KMS-11 (cell line): ENCODE data around the gene ETHE1.
A peak's percentile ranks its signal among the peaks of the same experiment; 100 is the strongest.

Experiments used
- H2AFZ ChIP-seq: fragments of 200-600 bp; sonication (generic); 2 replicates; pipeline ENCODE4 v1.6.1; 2016; ENCODE audit warnings: antibody characterized with exemption, mixed run types, low read depth
- H3K27ac ChIP-seq: fragments of 200-600 bp; sonication (generic); 2 replicates; pipeline ENCODE4 v1.6.1; 2016; ENCODE audit warnings: mild to moderate bottlenecking, mixed run types
- H3K27me3 ChIP-seq: fragments of 200-600 bp; sonication (generic); 2 replicates; pipeline ENCODE4 v1.6.1; 2017; ENCODE audit warnings: mild to moderate bottlenecking, low read depth, mixed run types, moderate library complexity; ENCODE audit not compliant: insufficient read depth
- H3K36me3 ChIP-seq: fragments of 200-600 bp; sonication (generic); 2 replicates; pipeline ENCODE4 v1.6.1; 2017; ENCODE audit warnings: mild to moderate bottlenecking, mixed run types; ENCODE audit not compliant: insufficient read depth
- H3K4me1 ChIP-seq: fragments of 200-600 bp; sonication (generic); 2 replicates; pipeline ENCODE4 v1.6.1; 2016; ENCODE audit warnings: mild to moderate bottlenecking, low read depth, mixed run types; ENCODE audit not compliant: poor library complexity, severe bottlenecking
- H3K4me2 ChIP-seq: fragments of 200-600 bp; sonication (generic); 2 replicates; pipeline ENCODE4 v1.7.0; 2016; ENCODE audit warnings: mild to moderate bottlenecking, mixed run types
- H3K4me3 ChIP-seq: fragments of 200-600 bp; sonication (generic); IDR thresholded peaks from 2 replicates; pipeline ENCODE4 v1.6.1; 2017; ENCODE audit warnings: low read depth, low read length, mixed read lengths; ENCODE audit not compliant: insufficient read depth
- H3K79me2 ChIP-seq: fragments of 200-600 bp; sonication (generic); 2 replicates; pipeline ENCODE4 v1.6.1; 2016; ENCODE audit warnings: low read depth, mixed run types; ENCODE audit not compliant: insufficient read depth
- H3K9ac ChIP-seq: fragments of 200-600 bp; sonication (generic); 2 replicates; pipeline ENCODE4 v1.6.1; 2016; ENCODE audit warnings: mild to moderate bottlenecking, mixed run types
- H4K20me1 ChIP-seq: fragments of 200-600 bp; sonication (generic); 2 replicates; pipeline ENCODE4 v1.6.1; 2016; ENCODE audit warnings: mild to moderate bottlenecking, mixed run types; ENCODE audit not compliant: insufficient read depth
- TF ChIP-seq, protein P1 (sequence below): fragments of 200-600 bp; sonication (generic); conservative IDR thresholded peaks from 2 replicates; pipeline ENCODE4 v1.6.1; 2017; ENCODE audit warnings: low read depth, mild to moderate bottlenecking, antibody characterized with exemption, low read length, moderate library complexity, mixed read lengths

Gene ETHE1

DNA sequence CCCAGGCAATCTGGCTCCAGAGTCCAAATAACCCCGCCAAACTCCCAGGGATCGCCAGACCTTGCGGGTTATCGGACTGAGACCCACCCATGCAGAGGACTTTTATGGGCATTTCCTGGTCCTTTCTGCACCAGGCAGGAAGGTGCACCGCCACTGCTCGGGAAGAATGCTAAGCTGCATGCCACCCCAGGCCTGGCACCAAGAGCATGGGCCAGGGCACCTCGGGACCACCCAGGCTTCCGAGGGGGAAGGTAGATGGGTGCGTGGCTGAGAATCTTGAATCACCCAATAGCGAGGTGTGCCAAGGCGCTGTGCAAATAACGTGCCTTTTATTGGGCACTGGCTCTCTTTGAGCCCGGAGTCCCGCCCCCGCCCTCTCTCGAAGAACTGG, 5.6 kb upstream of the ETHE1 start:
- H4K20me1 ChIP-seq = no peaks in the 10 kb centered on the region
- H2AFZ ChIP-seq = peak overlapping the region; percentile 72
- peak overlapping the region; percentile 60 for H3K27ac ChIP-seq
- H3K36me3 ChIP-seq = no peaks in the 10 kb centered on the region
- peak overlapping the region; percentile 54; the same call in 1 of the 2 replicates for H3K9ac ChIP-seq
- peaks cover 26% of the 10 kb centered on the region for H3K4me1 ChIP-seq
- H3K4me2 ChIP-seq = peak overlapping the region; percentile 94
- H3K79me2 ChIP-seq = no peaks in the 10 kb centered on the region
- TF ChIP-seq, protein P1, sequence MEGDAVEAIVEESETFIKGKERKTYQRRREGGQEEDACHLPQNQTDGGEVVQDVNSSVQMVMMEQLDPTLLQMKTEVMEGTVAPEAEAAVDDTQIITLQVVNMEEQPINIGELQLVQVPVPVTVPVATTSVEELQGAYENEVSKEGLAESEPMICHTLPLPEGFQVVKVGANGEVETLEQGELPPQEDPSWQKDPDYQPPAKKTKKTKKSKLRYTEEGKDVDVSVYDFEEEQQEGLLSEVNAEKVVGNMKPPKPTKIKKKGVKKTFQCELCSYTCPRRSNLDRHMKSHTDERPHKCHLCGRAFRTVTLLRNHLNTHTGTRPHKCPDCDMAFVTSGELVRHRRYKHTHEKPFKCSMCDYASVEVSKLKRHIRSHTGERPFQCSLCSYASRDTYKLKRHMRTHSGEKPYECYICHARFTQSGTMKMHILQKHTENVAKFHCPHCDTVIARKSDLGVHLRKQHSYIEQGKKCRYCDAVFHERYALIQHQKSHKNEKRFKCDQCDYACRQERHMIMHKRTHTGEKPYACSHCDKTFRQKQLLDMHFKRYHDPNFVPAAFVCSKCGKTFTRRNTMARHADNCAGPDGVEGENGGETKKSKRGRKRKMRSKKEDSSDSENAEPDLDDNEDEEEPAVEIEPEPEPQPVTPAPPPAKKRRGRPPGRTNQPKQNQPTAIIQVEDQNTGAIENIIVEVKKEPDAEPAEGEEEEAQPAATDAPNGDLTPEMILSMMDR = no peak
- no peak overlapping the region for H3K4me3 ChIP-seq
- no peaks in the 10 kb centered on the region for H3K27me3 ChIP-seq

DNA sequence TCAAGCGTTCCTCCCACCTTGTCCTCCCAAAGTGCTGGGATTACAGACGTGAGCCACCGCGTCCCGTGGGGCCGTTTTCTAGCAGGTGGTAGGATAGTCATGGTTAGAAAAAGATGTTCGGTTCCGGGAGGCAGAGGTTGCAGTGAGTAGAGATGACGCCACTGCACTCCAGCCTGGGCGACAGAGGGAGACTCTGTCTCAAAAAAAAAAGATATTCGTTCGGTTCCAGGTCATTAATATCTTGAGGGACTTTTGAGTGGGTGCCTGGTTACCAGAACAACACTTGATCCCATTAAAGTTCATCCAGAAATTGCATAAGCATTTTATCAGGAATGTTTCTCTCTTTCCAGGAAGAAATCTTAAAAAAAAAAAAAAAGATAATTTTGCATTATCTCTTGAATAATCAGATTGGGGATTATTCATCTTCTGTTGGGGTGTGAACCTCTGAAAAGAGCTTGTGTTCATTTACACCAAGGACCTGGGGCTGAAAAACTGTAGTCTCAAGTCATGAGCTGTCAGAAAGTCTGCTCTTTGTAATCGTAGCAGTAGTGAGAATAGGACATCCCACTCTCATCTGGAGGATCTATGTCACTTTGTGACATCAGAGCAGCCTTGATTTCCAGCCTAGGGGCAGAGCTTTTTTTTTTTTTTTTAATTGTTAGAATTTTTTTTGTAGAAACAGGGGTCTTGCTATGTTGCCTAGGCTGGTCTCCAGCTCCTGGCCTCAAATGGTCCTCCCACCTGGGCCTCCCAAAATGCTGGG, 1.0 kb upstream of the ETHE1 start:
- Histone ChIP-seq H3K4me2 (peak overlapping the region; percentile 76), H3K4me3 (no peak overlapping the region), H3K79me2 (no peaks in the 10 kb centered on the region), H4K20me1 (no peaks in the 10 kb centered on the region), H3K36me3 (no peaks in the 10 kb centered on the region), H2AFZ (peak overlapping the region; percentile 93), H3K4me1 (peaks cover 21% of the 10 kb centered on the region), H3K27ac (no peak overlapping the region), H3K9ac (no peak overlapping the region), H3K27me3 (no peaks in the 10 kb centered on the region)
- TF ChIP-seq, protein P1 = no peak

GRCh38 chr19:43525836-43526771, 897 bp downstream of the ETHE1 start:
- Histone ChIP-seq H3K79me2 (no peaks in the 10 kb centered on the region), H3K27ac (no peak overlapping the region)

More at GRCh38 chr19:43525836-43526771, 897 bp downstream of the ETHE1 start:
- H3K4me3 ChIP-seq = no peak overlapping the region
- peak overlapping the region; percentile 58; the same call in 1 of the 2 replicates for H3K9ac ChIP-seq
- no peaks in the 10 kb centered on the region for H4K20me1 ChIP-seq
- peak overlapping the region; percentile 76 for H3K4me2 ChIP-seq
- H3K27me3 ChIP-seq = no peaks in the 10 kb centered on the region
- H3K36me3 ChIP-seq = no peaks in the 10 kb centered on the region
- peak overlapping the region; percentile 93; the same call in 1 of the 2 replicates for H2AFZ ChIP-seq
- H3K4me1 ChIP-seq = peaks cover 7% of the 10 kb centered on the region
- TF ChIP-seq, protein P1 = no peak
